Keratinocyte (primary cell): Measurements from ENCODE around the gene PSMD2. TPM values are rescaled to one million over a fixed set of nuclear protein-coding genes. Genes with fewer than 3 reads are reported as not detected.

Experiments
- DNase-seq: peaks from one replicate; pipeline ENCODE4 v3.0.0-alpha.2; 2011; ENCODE audit warnings: low read depth, missing footprints, low spot score
- FAIRE-seq: peaks from 2 replicates; lab custom pipeline; 2011; peaks lifted over from hg19 to GRCh38; lab: Jason Lieb, UNC
- H2AFZ ChIP-seq: 2 replicates; pipeline ENCODE4 v1.6.0; 2012; ENCODE audit warnings: low read length, control low read depth, inconsistent platforms; ENCODE audit not compliant: control insufficient read depth
- H3K27ac ChIP-seq: 2 replicates; pipeline ENCODE4 v1.5.1; 2011; ENCODE audit warnings: low read length; ENCODE audit not compliant: control insufficient read depth, insufficient read depth
- H3K27me3 ChIP-seq: 3 replicates; pipeline ENCODE4 v1.6.0; 2011; ENCODE audit warnings: low read length; ENCODE audit not compliant: control insufficient read depth, insufficient read depth; ENCODE audit errors: extremely low read depth
- H3K36me3 ChIP-seq, 2 experiments: 2 replicates in 1 of 2; 3 replicates in 1 of 2; pipeline ENCODE4 v1.5.1; 2011; ENCODE audit warnings: low read length in 2 of 2, mild to moderate bottlenecking in 1 of 2; ENCODE audit not compliant: control insufficient read depth in 2 of 2, insufficient read depth in 2 of 2; ENCODE audit errors: extremely low read depth in 1 of 2
- H3K4me1 ChIP-seq: 3 replicates; pipeline ENCODE4 v1.5.1; 2011; ENCODE audit warnings: low read length; ENCODE audit not compliant: control insufficient read depth, insufficient read depth; ENCODE audit errors: extremely low read depth
- H3K4me2 ChIP-seq: 3 replicates; pipeline ENCODE4 v1.6.0; 2011; ENCODE audit warnings: low read depth, low read length; ENCODE audit not compliant: control insufficient read depth, insufficient read depth; ENCODE audit errors: extremely low read depth
- H3K4me3 ChIP-seq, 3 experiments: fragments of 200-600 bp in 1 of 3; sonication (generic) in 1 of 3; 2 replicates in 2 of 3; 3 replicates in 1 of 3; pipeline ENCODE4 v1.5.1; 2011 to 2016; ENCODE audit warnings: low read length in 3 of 3, mild to moderate bottlenecking in 3 of 3, control low read depth in 2 of 3, inconsistent platforms in 1 of 3, low read depth in 1 of 3, mixed read lengths in 1 of 3, mixed run types in 1 of 3, moderate library complexity in 1 of 3; ENCODE audit not compliant: control insufficient read depth in 2 of 3, insufficient read depth in 2 of 3; ENCODE audit errors: extremely low read depth in 1 of 3
- H3K79me2 ChIP-seq: 2 replicates; pipeline ENCODE4 v1.6.0; 2012; ENCODE audit warnings: low read length; ENCODE audit not compliant: control insufficient read depth, insufficient read depth
- H3K9ac ChIP-seq: 3 replicates; pipeline ENCODE4 v1.6.0; 2011; ENCODE audit warnings: low read length; ENCODE audit not compliant: control insufficient read depth, insufficient read depth; ENCODE audit errors: extremely low read depth
- H3K9me1 ChIP-seq: 3 replicates; pipeline ENCODE4 v1.6.0; 2011; ENCODE audit warnings: low read length; ENCODE audit not compliant: control insufficient read depth, insufficient read depth; ENCODE audit errors: extremely low read depth
- H3K9me3 ChIP-seq: 2 replicates; pipeline ENCODE4 v1.5.1; 2012; ENCODE audit warnings: low read depth, low read length; ENCODE audit not compliant: control insufficient read depth
- H4K20me1 ChIP-seq: 3 replicates; pipeline ENCODE4 v1.6.0; 2011; ENCODE audit warnings: low read length; ENCODE audit not compliant: control insufficient read depth, insufficient read depth; ENCODE audit errors: extremely low read depth
- CTCF ChIP-seq, 3 experiments: IDR thresholded peaks in 1 of 3; conservative IDR thresholded peaks in 1 of 3; optimal IDR thresholded peaks in 1 of 3; 2 replicates in 2 of 3; 3 replicates in 1 of 3; pipeline versions ENCODE3 to v1.5.1; 2011; ENCODE audit warnings: low read length in 3 of 3, mild to moderate bottlenecking in 3 of 3, moderate library complexity in 2 of 3, control low read depth in 1 of 3, inconsistent platforms in 1 of 3; ENCODE audit not compliant: insufficient read depth in 2 of 3; ENCODE audit errors: extremely low read depth in 1 of 3
- EZH2 ChIP-seq: IDR thresholded peaks from one replicate; pipeline ENCODE4 v1.6.1; 2012; ENCODE audit warnings: inconsistent platforms, mild to moderate bottlenecking, low read length, moderate library complexity
- dilution Hi-C: fragments of 300-500 bp; cut with MboI; formaldehyde crosslinking; loops from one replicate; pipeline ENCODE4 v1.7.0; 2020; ENCODE audit warnings: low sequenced_read_pairs; ENCODE audit not compliant: extremely low pct_ligation_motif_present
- polyA plus RNA-seq, 5 experiments: library from polyadenylated mRNA; depleted of rRNA in 3 of 5; stranded (reverse) in 3 of 5; stranded (forward) in 1 of 5; unstranded in 1 of 5; fragments of >200 nt; gene quantifications; 1 replicate in 1 of 5; 2 replicates in 3 of 5; 3 replicates in 1 of 5; pipeline versions ENCODE4 v1.2.1 to v1.2.3, GENCODE V29; 2011 to 2012; ENCODE audit warnings: missing spikeins in 2 of 5, low read depth in 1 of 5, low replicate concordance in 1 of 5

The PSMD2 gene
- polyA plus RNA-seq, 1 donor (not counting 4 experiments of a cell fraction or from before 2014, with no cell fraction given), result 593 TPM

GRCh38 chr3:184325269-184325668, 26.2 kb downstream of the PSMD2 start:
- Histone ChIP-seq H3K4me1 (peaks cover 5% of the 10 kb centered on the region), H3K9me3 (no peaks in the 10 kb centered on the region), H3K9ac (no peak overlapping the region), H4K20me1 (peaks cover 25% of the 10 kb centered on the region), H3K36me3 (peaks cover 78 to 88% of the 10 kb centered on the region in 2 experiments), H2AFZ (no peak overlapping the region), H3K4me2 (no peak overlapping the region), H3K4me3 (no peak overlapping the region), H3K27me3 (no peaks in the 10 kb centered on the region), H3K27ac (no peak overlapping the region), H3K9me1 (no peaks in the 10 kb centered on the region), H3K79me2 (peaks cover 84% of the 10 kb centered on the region)
- FAIRE-seq, result no peak
- no peak for DNase-seq
- no peak for TF ChIP-seq CTCF (optimal IDR thresholded peaks at IDR 0.05 in 1 of 3, IDR thresholded peaks at IDR 0.05 in 1 of 3, conservative IDR thresholded peaks at IDR 0.05 in 1 of 3; ENCODE audit: extremely low read depth in 1 of 3, insufficient read depth in 2 of 3, low read length in 3 of 3)
- TF ChIP-seq EZH2, result no peak
- dilution Hi-C loops, result no loop called here

- dilution Hi-C loops, result no loop called here
- no peak for TF ChIP-seq CTCF (optimal IDR thresholded peaks at IDR 0.05 in 1 of 3, IDR thresholded peaks at IDR 0.05 in 1 of 3, conservative IDR thresholded peaks at IDR 0.05 in 1 of 3; ENCODE audit: extremely low read depth in 1 of 3, insufficient read depth in 2 of 3, low read length in 3 of 3)
- Histone ChIP-seq H3K4me3 (no peak overlapping the region), H4K20me1 (peaks cover 20% of the 10 kb centered on the region), H3K27me3 (no peaks in the 10 kb centered on the region), H2AFZ (no peak overlapping the region), H3K9me1 (no peaks in the 10 kb centered on the region), H3K36me3 (peaks cover 79 to 83% of the 10 kb centered on the region in 2 experiments), H3K27ac (no peak overlapping the region), H3K4me2 (no peak overlapping the region), H3K79me2 (peaks cover 78% of the 10 kb centered on the region), H3K9me3 (no peaks in the 10 kb centered on the region), H3K4me1 (peaks cover under 1% of the 10 kb centered on the region), H3K9ac (no peak overlapping the region)
- DNase-seq, result no peak
- no peak for FAIRE-seq
Observed at GRCh38 chr3:184325715-184326369, 26.8 kb downstream of the PSMD2 start.
